ENCODE measurements around the gene SART1.

The SART1 gene

GRCh38 chr11:65961267-65962140, at the start of gene SART1:
Gene SART1, plus strand, starts transcription at chr11:65961734. Its CDS starts 47 bp downstream, at chr11:65961781.
- H3K4me1 ChIP-seq (ENCODE audit: control insufficient read depth, insufficient read depth, low read length): peaks cover 19% of the 10 kb centered on the region
- peak; percentile 99 for DNase-seq (ENCODE audit: low read depth)
- H3K9me3 ChIP-seq (ENCODE audit: control insufficient read depth, low read length): no peaks in the 10 kb centered on the region
- peak within 1 kb of the TSS; percentile 96 for H3K9ac ChIP-seq (ENCODE audit: low read length)
- peak within 1 kb of the TSS; percentile 93 for H3K4me3 ChIP-seq (ENCODE audit: low read length)
- peaks cover 25% of the 10 kb centered on the region for H3K36me3 ChIP-seq (ENCODE audit: control insufficient read depth, insufficient read depth, low read length, severe bottlenecking)
- no peaks in the 10 kb centered on the region for H3K27me3 ChIP-seq (replicated peaks; ENCODE audit: control insufficient read depth, insufficient read depth, low read length)

DNA sequence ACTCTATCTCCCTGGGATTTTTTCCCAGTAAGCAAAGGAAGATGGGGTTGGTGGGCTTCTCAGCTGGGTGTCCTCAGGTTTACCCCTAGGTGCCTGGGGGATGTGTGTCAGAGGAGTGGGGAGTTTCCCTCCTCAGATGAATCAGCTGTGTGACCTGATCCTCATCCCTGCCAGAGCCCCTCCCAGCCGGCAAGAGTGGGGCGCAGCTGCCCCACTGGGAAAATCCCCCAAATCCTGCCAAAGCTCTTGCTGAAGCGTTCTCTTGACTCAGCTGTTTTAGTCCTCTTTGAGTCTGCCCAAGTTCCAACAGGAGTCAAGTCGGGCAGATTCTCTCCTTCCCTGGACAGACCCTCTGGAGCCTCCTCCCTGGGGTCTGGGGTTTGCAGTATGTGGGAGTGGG, 48.7 kb upstream of the SART1 start:
- no peaks in the 10 kb centered on the region for H3K36me3 ChIP-seq (ENCODE audit: control insufficient read depth, insufficient read depth, low read length, severe bottlenecking)
- H3K9me3 ChIP-seq (ENCODE audit: control insufficient read depth, low read length): no peaks in the 10 kb centered on the region
- peaks cover 67% of the 10 kb centered on the region for H3K4me1 ChIP-seq (ENCODE audit: control insufficient read depth, insufficient read depth, low read length)
- H3K27me3 ChIP-seq (replicated peaks; ENCODE audit: control insufficient read depth, insufficient read depth, low read length): no peaks in the 10 kb centered on the region
- H3K4me3 ChIP-seq (ENCODE audit: low read length): no peak overlapping the region
- peak; percentile 73 for DNase-seq (ENCODE audit: low read depth)
- H3K9ac ChIP-seq (ENCODE audit: low read length): peak overlapping the region; percentile 76

DNA sequence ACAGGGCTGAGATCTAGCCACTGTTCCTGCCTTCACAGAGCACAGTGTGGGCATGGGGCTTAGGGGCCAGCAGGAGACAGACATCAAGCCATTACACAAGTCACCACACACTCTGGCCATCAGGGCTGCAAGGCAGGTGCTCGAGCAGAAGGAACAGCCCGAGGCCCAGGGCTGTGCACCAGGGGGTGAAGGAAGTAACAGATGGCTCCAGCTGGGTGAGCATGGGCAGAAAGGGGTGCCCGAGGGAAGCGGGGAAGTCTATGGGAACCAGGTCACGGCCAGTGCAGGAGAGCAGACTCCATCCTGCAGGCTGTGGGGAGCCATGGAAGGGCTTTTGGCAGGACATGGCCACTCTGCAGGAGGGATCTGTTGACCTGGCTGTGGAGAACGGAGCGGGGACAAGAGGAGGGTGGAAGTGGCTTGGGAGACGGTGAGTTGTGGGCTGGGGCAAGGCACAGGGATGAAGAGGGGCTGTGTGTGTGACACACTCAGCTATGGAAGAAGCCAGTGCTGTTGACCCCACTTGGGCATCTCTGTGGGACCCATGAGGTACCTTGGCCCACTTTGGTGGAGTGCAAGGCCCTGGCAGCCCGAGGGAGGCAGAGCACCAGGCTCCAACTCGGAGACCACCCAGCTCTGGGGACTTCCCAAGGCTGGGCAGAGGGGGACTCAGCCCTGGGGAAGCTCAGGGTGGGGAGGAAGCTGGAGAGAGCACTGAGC, 46.3 kb upstream of the SART1 start:
- Histone ChIP-seq H3K36me3 (ENCODE audit: control insufficient read depth, insufficient read depth, low read length, severe bottlenecking) (no peaks in the 10 kb centered on the region), H3K4me3 (ENCODE audit: low read length) (peak overlapping the region; percentile 96), H3K9me3 (ENCODE audit: control insufficient read depth, low read length) (no peaks in the 10 kb centered on the region), H3K4me1 (ENCODE audit: control insufficient read depth, insufficient read depth, low read length) (peaks cover 73% of the 10 kb centered on the region), H3K27me3 (replicated peaks; ENCODE audit: control insufficient read depth, insufficient read depth, low read length) (no peaks in the 10 kb centered on the region), H3K9ac (ENCODE audit: low read length) (peak overlapping the region; percentile 85)
- DNase-seq (ENCODE audit: low read depth): no peak

- Histone ChIP-seq H3K9me3 (ENCODE audit: control insufficient read depth, low read length) (no peaks in the 10 kb centered on the region), H3K27me3 (replicated peaks; ENCODE audit: control insufficient read depth, insufficient read depth, low read length) (no peaks in the 10 kb centered on the region), H3K4me3 (ENCODE audit: low read length) (peak overlapping the region; percentile 96), H3K4me1 (ENCODE audit: control insufficient read depth, insufficient read depth, low read length) (peaks cover 79% of the 10 kb centered on the region), H3K9ac (ENCODE audit: low read length) (peak overlapping the region; percentile 99), H3K36me3 (ENCODE audit: control insufficient read depth, insufficient read depth, low read length, severe bottlenecking) (no peaks in the 10 kb centered on the region)
- peak; percentile 99 for DNase-seq (ENCODE audit: low read depth)
Measured at GRCh38 chr11:65915821-65916251, 45.7 kb upstream of the SART1 start.

DNA sequence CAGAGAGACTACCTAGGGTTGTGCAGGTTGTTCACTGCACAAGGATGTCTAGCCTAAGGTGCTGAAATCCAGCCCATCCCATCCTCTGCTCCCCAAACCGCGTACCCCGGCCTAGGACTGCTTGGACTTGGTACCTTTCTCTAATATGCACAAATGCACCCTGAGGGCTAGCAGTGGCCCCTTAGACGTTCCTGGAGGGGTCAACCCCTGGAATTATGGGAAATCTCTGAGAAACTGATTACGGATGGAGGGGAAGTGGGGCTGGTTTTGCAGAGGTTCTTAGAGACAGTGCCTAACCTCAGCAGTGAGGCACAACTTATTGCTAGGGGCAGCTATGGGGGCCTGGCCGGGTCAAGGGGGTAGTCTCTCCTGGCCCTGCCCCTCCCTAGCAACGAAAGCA, 45.1 kb upstream of the SART1 start:
- DNase-seq (ENCODE audit: low read depth): no peak
- peaks cover 76% of the 10 kb centered on the region for H3K4me1 ChIP-seq (ENCODE audit: control insufficient read depth, insufficient read depth, low read length)
- no peaks in the 10 kb centered on the region for H3K9me3 ChIP-seq (ENCODE audit: control insufficient read depth, low read length)
- no peaks in the 10 kb centered on the region for H3K27me3 ChIP-seq (replicated peaks; ENCODE audit: control insufficient read depth, insufficient read depth, low read length)
- H3K36me3 ChIP-seq (ENCODE audit: control insufficient read depth, insufficient read depth, low read length, severe bottlenecking): no peaks in the 10 kb centered on the region
- H3K4me3 ChIP-seq (ENCODE audit: low read length): peak overlapping the region; percentile 96
- H3K9ac ChIP-seq (ENCODE audit: low read length): peak overlapping the region; percentile 99

- Histone ChIP-seq H3K36me3 (ENCODE audit: control insufficient read depth, insufficient read depth, low read length, severe bottlenecking) (peaks cover 2% of the 10 kb centered on the region), H3K27me3 (replicated peaks; ENCODE audit: control insufficient read depth, insufficient read depth, low read length) (no peaks in the 10 kb centered on the region), H3K9ac (ENCODE audit: low read length) (peak overlapping the region; percentile 99), H3K9me3 (ENCODE audit: control insufficient read depth, low read length) (no peaks in the 10 kb centered on the region), H3K4me1 (ENCODE audit: control insufficient read depth, insufficient read depth, low read length) (peaks cover 70% of the 10 kb centered on the region), H3K4me3 (ENCODE audit: low read length) (peak overlapping the region; percentile 96)
- DNase-seq (ENCODE audit: low read depth): no peak
Measured at GRCh38 chr11:65917077-65917433, 44.5 kb upstream of the SART1 start.

GRCh38 chr11:65917434-65918210, 43.9 kb upstream of the SART1 start:
- peak overlapping the region; percentile 96 for H3K4me3 ChIP-seq (ENCODE audit: low read length)
- peaks cover 8% of the 10 kb centered on the region for H3K36me3 ChIP-seq (ENCODE audit: control insufficient read depth, insufficient read depth, low read length, severe bottlenecking)
- H3K4me1 ChIP-seq (ENCODE audit: control insufficient read depth, insufficient read depth, low read length): peaks cover 65% of the 10 kb centered on the region
- no peak for DNase-seq (ENCODE audit: low read depth)
- H3K9ac ChIP-seq (ENCODE audit: low read length): peak overlapping the region; percentile 99
- H3K27me3 ChIP-seq (replicated peaks; ENCODE audit: control insufficient read depth, insufficient read depth, low read length): no peaks in the 10 kb centered on the region
- H3K9me3 ChIP-seq (ENCODE audit: control insufficient read depth, low read length): no peaks in the 10 kb centered on the region

- Histone ChIP-seq H3K9me3 (ENCODE audit: control insufficient read depth, low read length) (no peaks in the 10 kb centered on the region), H3K9ac (ENCODE audit: low read length) (peak within 1 kb of the TSS; percentile 99), H3K4me1 (ENCODE audit: control insufficient read depth, insufficient read depth, low read length) (peaks cover 56% of the 10 kb centered on the region), H3K27me3 (replicated peaks; ENCODE audit: control insufficient read depth, insufficient read depth, low read length) (no peaks in the 10 kb centered on the region), H3K4me3 (ENCODE audit: low read length) (peak within 1 kb of the TSS; percentile 96), H3K36me3 (ENCODE audit: control insufficient read depth, insufficient read depth, low read length, severe bottlenecking) (peaks cover 16% of the 10 kb centered on the region)
- DNase-seq (ENCODE audit: low read depth): no peak
Measured at GRCh38 chr11:65918211-65919140, 43.1 kb upstream of the SART1 start, which contains the start of gene C11orf68. Gene C11orf68, minus strand, starts transcription at chr11:65919062. Its CDS starts 31 bp downstream, at chr11:65919031.

DNA sequence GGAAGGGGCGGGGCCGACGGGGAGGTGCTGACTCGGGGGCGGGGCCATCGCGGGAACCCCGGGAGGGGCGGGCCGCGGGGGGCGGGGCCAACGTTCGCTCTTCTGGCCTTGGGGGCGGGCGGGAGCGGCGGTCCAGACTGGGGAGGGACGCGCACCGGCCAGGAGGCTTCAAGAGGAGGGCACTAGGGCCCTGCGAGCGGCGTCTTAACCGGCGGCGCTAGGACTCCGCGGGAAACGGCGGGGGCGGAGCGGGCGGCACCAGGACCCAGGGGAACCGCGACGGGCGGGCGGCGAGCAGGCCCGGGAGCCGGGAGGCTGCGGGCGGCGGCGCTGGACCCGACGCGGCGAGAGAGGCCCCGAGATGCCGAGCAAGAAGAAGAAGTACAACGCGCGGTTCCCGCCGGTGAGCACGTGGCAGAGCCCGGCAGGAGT, 42.4 kb upstream of the SART1 start, which contains the start of gene DRAP1:
Gene DRAP1, plus strand, starts transcription at position 286 of the 432 bp plus-strand sequence. Its CDS starts 76 bp downstream, at position 362.
- Histone ChIP-seq H3K36me3 (ENCODE audit: control insufficient read depth, insufficient read depth, low read length, severe bottlenecking) (peaks cover 19% of the 10 kb centered on the region), H3K9me3 (ENCODE audit: control insufficient read depth, low read length) (no peaks in the 10 kb centered on the region), H3K4me3 (ENCODE audit: low read length) (peak within 1 kb of the TSS; percentile 96), H3K27me3 (replicated peaks; ENCODE audit: control insufficient read depth, insufficient read depth, low read length) (no peaks in the 10 kb centered on the region), H3K4me1 (ENCODE audit: control insufficient read depth, insufficient read depth, low read length) (peaks cover 50% of the 10 kb centered on the region), H3K9ac (ENCODE audit: low read length) (peak within 1 kb of the TSS; percentile 99)
- DNase-seq (ENCODE audit: low read depth): peak; percentile 100
